ENCODE data around the gene AKR1C4. TPM values are rescaled to one million over a fixed set of nuclear protein-coding genes. Genes with fewer than 3 reads are reported as not detected.
"Not testable (repeated sequence)": the region's sequence is repeated elsewhere in the genome, so short reads cannot be mapped to it uniquely, and the experiment has no call there.

The AKR1C4 gene
- polyA plus RNA-seq: not detected

- H3K27ac ChIP-seq (ENCODE audit: low read depth, low read length): no peak within 1 kb of the TSS
- WGBS, 3 donors: 72 to 77% (median 75%) methylated on average over 4 of the region's 4 CpGs
These were observed at the start of gene AKR1C4 for GRCh38 chr10:5196702-5197113. Gene AKR1C4, plus strand, starts transcription at chr10:5196837. Its CDS starts 31 bp downstream, at chr10:5196868.

GRCh38 chr10:5146920-5147254 lies 49.8 kb upstream of the AKR1C4 start:
- H3K27ac ChIP-seq (ENCODE audit: low read depth, low read length): no peak overlapping the region
- 30 to 89% (median 88%) methylated on average over 5 of the region's 5 CpGs for WGBS, 3 donors

GRCh38 chr10:5147255-5147980 lies 49.2 kb upstream of the AKR1C4 start:
- H3K27ac ChIP-seq (ENCODE audit: low read depth, low read length): no peak overlapping the region
- 29 to 78% (median 76%) methylated on average over 5 of the region's 5 CpGs for WGBS, 3 donors

GRCh38 chr10:5147981-5148677 lies 48.5 kb upstream of the AKR1C4 start:
- WGBS, 3 donors: 51 to 63% (median 53%) methylated on average over 3 of the region's 3 CpGs
- no peak overlapping the region for H3K27ac ChIP-seq (ENCODE audit: low read depth, low read length)

DNA sequence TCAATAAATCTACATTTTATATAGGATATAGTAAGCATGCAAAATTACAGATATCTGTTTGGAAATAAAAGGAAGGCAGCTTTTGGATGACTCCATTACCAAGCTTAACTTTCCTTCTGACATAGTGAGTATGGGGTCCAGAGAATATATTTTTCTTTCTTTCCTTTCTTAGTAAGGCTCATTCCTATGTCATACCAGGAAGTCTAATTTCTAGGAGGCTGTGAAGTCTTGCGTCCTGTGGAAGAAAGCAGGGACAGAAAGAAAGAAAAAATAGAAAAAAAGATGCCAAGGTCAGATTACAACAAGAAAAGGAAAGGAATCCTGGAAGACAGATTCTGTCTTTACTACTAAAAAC lies 48.0 kb upstream of the AKR1C4 start:
- H3K27ac ChIP-seq (ENCODE audit: low read depth, low read length): no peak overlapping the region
- 33 to 76% (median 67%) methylated on average over 1 of the region's 1 CpG for WGBS, 3 donors

- H3K27ac ChIP-seq (ENCODE audit: low read depth, low read length): no peak overlapping the region
- WGBS, 3 donors: 90 to 100% (median 92%) methylated on average over 3 of the region's 3 CpGs
These were observed 45.6 kb upstream of the AKR1C4 start for GRCh38 chr10:5151076-5151475.

GRCh38 chr10:5155951-5156350 lies 40.7 kb upstream of the AKR1C4 start:
- WGBS, 3 donors: 30 to 42% (median 41%) methylated on average over 1 of the region's 1 CpG

GRCh38 chr10:5157501-5157900 lies 39.1 kb upstream of the AKR1C4 start:
- 81 to 83% (median 81%) methylated on average over 10 of the region's 10 CpGs for WGBS, 3 donors

More at GRCh38 chr10:5155951-5156350, 40.7 kb upstream of the AKR1C4 start:
- no peak overlapping the region for H3K27ac ChIP-seq (ENCODE audit: low read depth, low read length)

DNA sequence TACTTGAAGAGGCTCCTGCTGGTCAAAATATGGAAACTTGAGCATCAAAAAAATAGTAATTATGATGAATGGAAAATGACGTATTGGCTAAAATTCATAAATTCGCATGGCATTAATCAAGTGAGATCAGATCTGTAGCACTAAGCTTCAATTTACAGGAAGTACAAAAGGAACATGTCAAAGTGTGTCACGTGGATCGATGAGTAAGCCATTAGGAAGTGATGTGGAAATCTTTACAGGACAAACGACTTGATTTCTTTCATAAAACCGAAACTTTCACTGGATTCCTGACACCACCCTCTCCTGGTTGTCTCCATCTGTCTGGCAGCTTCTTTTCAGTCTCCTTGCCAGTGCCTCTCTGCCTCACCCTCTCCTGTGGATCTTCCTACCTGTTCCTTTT lies 37.5 kb upstream of the AKR1C4 start:
- 66 to 88% (median 69%) methylated on average over 6 of the region's 6 CpGs for WGBS, 3 donors
- no peak overlapping the region for H3K27ac ChIP-seq (ENCODE audit: low read depth, low read length)

More at GRCh38 chr10:5157501-5157900, 39.1 kb upstream of the AKR1C4 start:
- no peak overlapping the region for H3K27ac ChIP-seq (ENCODE audit: low read depth, low read length)

- WGBS, 3 donors: 43 to 71% (median 67%) methylated on average over 2 of the region's 2 CpGs
- H3K27ac ChIP-seq (ENCODE audit: low read depth, low read length): no peak overlapping the region
These were observed 33.1 kb upstream of the AKR1C4 start for GRCh38 chr10:5163487-5163886.

DNA sequence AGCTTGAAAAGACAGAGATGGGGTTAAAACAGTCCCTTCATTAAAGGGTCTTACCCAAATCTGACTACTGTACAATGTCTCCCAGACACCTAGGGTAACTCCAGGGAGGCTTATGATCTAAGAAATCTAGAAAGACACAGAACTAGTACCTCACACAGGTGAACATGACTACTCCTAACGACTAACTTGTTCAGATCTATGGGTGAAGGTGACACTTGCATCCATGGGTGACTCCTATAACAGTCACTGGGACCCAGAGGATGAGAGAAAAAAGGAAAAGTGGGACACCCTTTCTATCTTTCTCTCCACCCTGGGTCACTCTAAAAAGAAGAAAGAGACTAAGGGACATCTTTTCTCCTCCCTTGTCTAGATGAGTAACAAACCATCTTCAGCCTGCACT lies 30.9 kb upstream of the AKR1C4 start:
- 0 to 8% (median 5%) methylated on average over 1 of the region's 1 CpG for WGBS, 3 donors
- H3K27ac ChIP-seq (ENCODE audit: low read depth, low read length): no peak overlapping the region

DNA sequence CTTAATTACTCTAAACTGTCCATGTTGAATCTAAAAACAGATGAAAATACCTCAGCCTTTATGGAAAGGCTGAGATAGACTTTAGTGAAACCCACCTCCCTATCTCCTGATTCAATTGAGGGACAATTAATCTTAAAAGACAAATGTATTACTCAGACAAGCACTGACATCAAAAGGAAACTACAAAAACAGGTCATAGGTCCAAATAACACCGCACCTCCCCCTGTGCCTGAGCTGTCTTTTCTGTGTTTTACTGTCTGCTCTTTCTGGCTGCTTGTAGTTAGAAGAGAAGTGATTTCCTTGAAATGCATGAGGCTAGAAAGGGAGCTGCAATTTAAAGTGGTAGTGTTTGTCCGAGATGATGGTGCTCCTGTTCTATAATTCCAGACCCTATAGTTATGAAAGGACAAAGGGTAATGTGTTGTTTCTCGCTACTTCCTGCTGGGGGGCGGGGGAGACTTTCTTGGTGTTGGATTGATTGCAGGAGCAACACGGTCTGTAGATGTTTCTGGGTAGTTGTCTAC lies 27.7 kb upstream of the AKR1C4 start:
- 57 to 75% (median 60%) methylated on average over 5 of the region's 5 CpGs for WGBS, 3 donors
- H3K27ac ChIP-seq (ENCODE audit: low read depth, low read length): no peak overlapping the region

DNA sequence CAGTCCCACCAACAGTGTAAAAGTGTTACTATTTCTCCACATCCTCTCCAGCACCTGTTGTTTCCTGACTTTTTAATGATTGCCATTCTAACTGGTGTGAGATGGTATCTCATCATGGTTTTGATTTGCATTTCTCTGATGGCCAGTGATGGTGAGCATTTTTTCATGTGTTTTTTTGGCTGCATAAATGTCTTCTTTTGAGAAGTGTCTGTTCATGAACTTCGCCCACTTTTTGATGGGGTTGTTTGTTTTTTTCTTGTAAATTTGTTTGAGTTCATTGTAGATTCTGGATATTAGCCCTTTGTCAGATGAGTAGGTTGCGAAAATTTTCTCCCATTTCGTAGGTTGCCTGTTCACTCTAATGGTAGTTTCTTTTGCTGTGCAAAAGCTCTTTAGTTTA lies 21.1 kb upstream of the AKR1C4 start:
- H3K27ac ChIP-seq (ENCODE audit: low read depth, low read length): not testable (repeated sequence)
- WGBS, 3 donors: 89 to 93% (median 90%) methylated on average over 1 to 3 of the region's 3 CpGs

GRCh38 chr10:5180503-5180902 lies 16.1 kb upstream of the AKR1C4 start:
- 86 to 94% (median 87%) methylated on average over 12 of the region's 12 CpGs for WGBS, 3 donors
- not testable (repeated sequence) for H3K27ac ChIP-seq (ENCODE audit: low read depth, low read length)

- WGBS, 3 donors: 73 to 81% (median 78%) methylated on average over 2 of the region's 2 CpGs
- H3K27ac ChIP-seq (ENCODE audit: low read depth, low read length): no peak overlapping the region
These were observed 12.7 kb upstream of the AKR1C4 start for GRCh38 chr10:5183923-5184322.

DNA sequence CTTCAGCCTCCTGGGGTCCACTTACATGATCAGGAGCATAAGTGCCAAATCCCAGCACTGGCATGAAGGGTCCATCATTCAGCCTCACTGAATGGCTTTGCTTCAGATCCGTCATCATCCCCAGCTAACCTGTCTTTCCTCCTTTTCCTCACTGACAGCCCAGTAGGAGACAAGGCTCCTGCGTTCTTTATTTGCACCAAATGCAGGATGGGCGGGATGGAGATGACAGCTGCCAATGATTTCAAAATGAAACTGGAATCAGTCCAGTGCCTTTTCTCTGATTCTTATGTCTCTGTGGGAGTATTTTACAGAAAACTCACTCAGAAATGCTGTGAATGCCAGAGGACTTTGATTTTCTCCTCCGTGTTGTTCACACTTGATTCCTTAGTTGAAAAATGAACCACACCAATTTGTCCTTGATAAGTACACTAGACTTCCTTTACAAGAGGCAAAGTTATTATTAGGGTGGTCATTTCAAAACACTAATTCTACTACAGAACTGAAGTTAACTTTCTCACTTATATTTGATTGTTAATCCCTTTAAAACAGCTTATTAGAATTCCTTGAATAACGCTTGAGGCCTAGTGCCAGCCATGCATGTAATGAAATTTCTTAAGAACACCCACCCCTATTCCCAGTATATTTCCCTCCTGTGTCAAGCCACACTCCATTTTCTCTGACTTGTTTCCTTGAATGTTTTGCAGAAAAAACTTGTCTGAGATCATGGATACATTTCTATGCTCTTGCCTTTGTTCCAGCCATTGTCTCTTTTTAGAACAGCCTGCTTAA lies 11.5 kb upstream of the AKR1C4 start, which contains the start of gene AKR1C8:
Gene AKR1C8 (minus strand): TSS at position 164 of the 789 bp plus-strand sequence. CDS start 46 bp downstream, at position 118.
- WGBS, 3 donors: 62 to 85% (median 74%) methylated on average over 5 of the region's 5 CpGs

DNA sequence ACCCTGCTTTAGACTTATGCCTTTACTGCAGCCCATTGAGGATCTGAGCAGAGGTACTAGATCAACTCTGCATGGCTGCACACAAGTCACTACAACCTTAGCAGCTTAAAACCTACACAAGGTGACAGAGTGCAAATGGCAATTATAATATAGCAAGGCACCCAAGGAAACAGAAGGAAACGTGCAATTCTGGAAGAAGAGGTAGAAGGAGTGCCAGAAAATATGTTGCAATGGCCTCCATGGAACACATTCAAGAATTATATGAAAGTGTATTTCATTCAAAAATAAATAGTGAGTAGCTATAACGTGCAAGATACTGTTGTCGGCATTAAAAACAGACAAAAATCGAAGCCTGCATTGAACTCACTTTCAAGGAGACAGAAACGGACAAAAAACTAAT lies 8.8 kb upstream of the AKR1C4 start:
- 64 to 85% (median 70%) methylated on average over 5 of the region's 5 CpGs for WGBS, 3 donors
- H3K27ac ChIP-seq (ENCODE audit: low read depth, low read length): no peak overlapping the region

More for the DNA sequence above, 11.5 kb upstream of the AKR1C4 start, which contains the start of gene AKR1C8:
- no peak within 1 kb of the TSS for H3K27ac ChIP-seq (ENCODE audit: low read depth, low read length)

DNA sequence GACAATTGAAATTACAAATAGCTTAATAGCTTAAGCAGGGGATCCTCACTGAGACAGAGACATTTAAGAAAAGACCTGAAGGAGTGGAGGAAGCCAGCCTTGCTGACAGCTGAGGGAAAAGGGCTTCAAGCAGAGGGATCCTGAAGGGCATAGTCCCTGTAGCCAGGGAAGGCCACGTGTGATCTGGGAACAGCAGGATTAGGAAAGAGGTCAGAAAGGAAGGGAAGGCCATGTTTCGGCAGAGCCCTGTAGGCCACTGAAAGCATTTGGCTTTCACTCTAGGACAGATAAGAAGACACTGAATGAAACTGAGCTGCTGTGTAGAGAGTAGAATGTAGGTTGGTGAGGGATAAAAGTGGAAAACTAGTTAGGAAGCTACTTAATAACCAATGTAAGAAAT lies 8.3 kb upstream of the AKR1C4 start:
- 53 to 88% (median 55%) methylated on average over 2 of the region's 2 CpGs for WGBS, 3 donors
- H3K27ac ChIP-seq (ENCODE audit: low read depth, low read length): no peak overlapping the region

GRCh38 chr10:5194431-5194830 lies 2.2 kb upstream of the AKR1C4 start:
- WGBS, 3 donors: 87 to 96% (median 91%) methylated on average over 3 of the region's 3 CpGs
- H3K27ac ChIP-seq (ENCODE audit: low read depth, low read length): no peak overlapping the region

All from adipose tissue (tissue), 3 donors.